Suprapubic skin (tissue), 4 donors: ENCODE data around the gene CTH.

ENCODE experiments used
- POLR2A ChIP-seq, 2 donors: fragments of 450-650 bp; IDR thresholded peaks; one replicate each; pipeline ENCODE4 v1.6.1; 2017; ENCODE audit warnings: antibody characterized with exemption in 2 of 2, mild to moderate bottlenecking in 2 of 2, moderate library complexity in 2 of 2
- POLR2AphosphoS5 ChIP-seq, 3 donors: sonication (generic); formaldehyde crosslinking; IDR thresholded peaks; one replicate each; pipeline ENCODE4 v1.6.1; 2017; ENCODE audit warnings: antibody characterized with exemption in 3 of 3
- TF ChIP-seq, protein P1 (sequence below), 2 donors: fragments of 200-600 bp in 1 of 2; fragments of 450-650 bp in 1 of 2; sonication (generic) in 1 of 2; IDR thresholded peaks; one replicate each; pipeline ENCODE4 v1.5.1; 2016 to 2019; ENCODE audit warnings: antibody characterized with exemption in 2 of 2, mild to moderate bottlenecking in 1 of 2, moderate library complexity in 1 of 2

DNA sequence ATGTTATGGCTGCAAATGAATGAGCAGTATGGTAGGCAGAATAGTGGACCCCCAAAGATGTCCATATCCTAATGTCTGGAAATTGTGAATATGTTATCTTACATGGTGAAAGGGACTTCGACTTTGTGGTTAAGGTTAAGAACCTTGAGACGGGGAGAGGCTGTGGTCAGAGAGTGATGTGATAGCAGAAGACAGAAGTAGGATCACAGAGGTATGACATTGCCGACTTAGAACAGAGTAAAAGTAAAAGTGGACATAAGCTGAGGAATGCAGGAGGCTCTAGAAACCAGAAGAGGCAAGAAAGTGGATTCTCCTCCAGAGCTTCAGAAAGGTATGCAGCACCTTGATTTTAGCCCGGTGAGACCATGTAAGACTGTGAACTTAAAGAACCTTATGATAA is 74.6 kb downstream of the CTH start:
- TF ChIP-seq, protein P1, sequence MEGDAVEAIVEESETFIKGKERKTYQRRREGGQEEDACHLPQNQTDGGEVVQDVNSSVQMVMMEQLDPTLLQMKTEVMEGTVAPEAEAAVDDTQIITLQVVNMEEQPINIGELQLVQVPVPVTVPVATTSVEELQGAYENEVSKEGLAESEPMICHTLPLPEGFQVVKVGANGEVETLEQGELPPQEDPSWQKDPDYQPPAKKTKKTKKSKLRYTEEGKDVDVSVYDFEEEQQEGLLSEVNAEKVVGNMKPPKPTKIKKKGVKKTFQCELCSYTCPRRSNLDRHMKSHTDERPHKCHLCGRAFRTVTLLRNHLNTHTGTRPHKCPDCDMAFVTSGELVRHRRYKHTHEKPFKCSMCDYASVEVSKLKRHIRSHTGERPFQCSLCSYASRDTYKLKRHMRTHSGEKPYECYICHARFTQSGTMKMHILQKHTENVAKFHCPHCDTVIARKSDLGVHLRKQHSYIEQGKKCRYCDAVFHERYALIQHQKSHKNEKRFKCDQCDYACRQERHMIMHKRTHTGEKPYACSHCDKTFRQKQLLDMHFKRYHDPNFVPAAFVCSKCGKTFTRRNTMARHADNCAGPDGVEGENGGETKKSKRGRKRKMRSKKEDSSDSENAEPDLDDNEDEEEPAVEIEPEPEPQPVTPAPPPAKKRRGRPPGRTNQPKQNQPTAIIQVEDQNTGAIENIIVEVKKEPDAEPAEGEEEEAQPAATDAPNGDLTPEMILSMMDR (IDR thresholded peaks at IDR 0.05) = no peak
- TF ChIP-seq POLR2A (IDR thresholded peaks at IDR 0.05) = no peak
- TF ChIP-seq POLR2AphosphoS5 (IDR thresholded peaks at IDR 0.05) = no peak
